NCI-H526 (cell line): ENCODE measurements around the gene PNPLA7.
"Not testable (repeated sequence)": the region's sequence is repeated elsewhere in the genome, so short reads cannot be mapped to it uniquely, and the experiment has no call there.

Source experiments
- DNase-seq, 2 experiments: peaks; one replicate each; lab custom pipeline; 2025; lab: John Stamatoyannopoulos, UW

PNPLA7 gene

DNA sequence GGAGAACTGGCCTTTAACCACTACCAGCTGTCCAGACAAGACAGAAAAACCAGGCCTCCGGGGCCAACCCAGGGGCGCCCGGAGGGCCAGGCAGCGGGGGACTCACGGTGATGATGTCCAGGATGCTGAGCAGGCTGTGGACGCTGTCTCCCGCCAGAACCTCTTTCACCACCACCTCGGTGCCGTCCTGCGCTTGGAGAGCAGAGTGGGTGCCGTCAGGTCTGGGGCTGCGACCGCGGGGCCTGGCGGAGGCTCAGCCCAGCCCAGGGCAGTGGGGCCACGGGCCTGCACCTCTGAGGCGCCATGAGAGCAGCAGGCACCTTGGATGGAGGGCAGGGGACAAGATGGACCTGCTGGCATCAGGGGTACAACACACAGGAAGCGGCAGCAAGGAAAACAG, 9.7 kb downstream of the PNPLA7 start:
- DNase-seq = no peak

GRCh38 chr9:137538058-137538457, 12.1 kb downstream of the PNPLA7 start:
- no peak for DNase-seq

DNA sequence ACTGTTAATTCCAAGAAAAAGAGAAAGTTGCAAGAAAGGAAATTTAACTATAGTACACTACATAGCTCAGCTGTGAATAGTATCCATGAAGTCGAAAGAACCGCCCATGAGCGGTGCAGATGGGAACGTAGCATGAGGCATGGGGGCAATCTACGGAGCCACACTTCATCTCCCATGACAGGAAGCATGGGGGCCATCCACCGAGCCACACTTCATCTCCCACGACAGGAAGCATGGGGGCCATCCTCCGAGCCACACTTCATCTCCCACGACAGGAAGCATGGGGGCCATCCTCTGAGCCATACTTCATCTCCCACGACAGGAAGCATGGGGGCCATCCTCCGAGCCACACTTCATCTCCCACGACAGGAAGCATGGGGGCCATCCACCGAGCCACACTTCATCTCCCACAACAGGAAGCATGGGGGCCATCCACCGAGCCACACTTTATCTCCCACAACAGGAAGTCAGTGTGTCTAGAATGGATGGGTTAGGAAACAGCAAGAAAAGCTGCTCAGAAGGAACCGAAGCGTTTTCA, 13.5 kb downstream of the PNPLA7 start:
- not testable (repeated sequence) for DNase-seq

- DNase-seq = no peak
Measured at GRCh38 chr9:137535120-137535428, 15.1 kb downstream of the PNPLA7 start.

DNA sequence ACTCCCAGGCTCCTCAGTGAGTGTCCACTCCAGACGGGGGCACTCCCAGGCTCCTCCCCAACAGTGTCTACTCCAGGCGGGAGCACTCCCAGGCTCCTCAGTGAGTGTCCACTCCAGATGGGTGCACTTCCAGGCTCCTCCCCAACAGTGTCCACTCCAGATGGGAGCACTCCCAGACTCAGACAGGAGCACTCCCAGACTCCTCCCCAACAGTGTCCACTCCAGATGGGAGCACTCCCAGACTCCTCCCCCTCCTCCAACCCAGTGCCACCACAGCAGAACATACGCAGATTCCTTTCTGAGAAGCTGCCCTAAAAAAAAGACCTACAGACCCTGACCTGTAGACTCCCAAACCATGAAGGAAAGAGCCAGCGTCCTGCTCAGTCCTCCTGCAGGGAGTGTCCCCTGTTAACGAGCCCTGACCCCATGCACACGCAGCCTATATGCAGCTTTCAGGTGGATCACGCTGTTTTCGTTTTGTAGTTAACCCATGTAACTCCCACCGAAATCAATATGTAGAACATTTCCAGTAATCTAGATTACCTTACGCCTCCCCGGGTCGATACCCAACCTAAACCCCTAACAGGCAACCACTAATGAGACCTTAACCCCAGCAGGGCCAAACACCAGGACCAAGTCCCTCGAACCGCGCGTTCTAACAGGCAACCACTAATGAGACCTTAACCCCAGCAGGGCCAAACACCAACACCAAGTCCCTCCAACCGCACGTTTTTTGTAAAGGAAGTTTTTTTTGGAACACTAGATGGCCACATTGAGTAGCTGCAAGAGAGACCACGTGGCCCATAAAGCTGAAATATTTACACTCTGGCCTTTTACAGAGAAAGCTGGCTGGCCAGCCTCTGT, 15.7 kb downstream of the PNPLA7 start:
- peak; percentile 32 to 67 for DNase-seq

- not testable (repeated sequence) for DNase-seq
Measured at GRCh38 chr9:137532891-137533468, 17.2 kb downstream of the PNPLA7 start.

DNA sequence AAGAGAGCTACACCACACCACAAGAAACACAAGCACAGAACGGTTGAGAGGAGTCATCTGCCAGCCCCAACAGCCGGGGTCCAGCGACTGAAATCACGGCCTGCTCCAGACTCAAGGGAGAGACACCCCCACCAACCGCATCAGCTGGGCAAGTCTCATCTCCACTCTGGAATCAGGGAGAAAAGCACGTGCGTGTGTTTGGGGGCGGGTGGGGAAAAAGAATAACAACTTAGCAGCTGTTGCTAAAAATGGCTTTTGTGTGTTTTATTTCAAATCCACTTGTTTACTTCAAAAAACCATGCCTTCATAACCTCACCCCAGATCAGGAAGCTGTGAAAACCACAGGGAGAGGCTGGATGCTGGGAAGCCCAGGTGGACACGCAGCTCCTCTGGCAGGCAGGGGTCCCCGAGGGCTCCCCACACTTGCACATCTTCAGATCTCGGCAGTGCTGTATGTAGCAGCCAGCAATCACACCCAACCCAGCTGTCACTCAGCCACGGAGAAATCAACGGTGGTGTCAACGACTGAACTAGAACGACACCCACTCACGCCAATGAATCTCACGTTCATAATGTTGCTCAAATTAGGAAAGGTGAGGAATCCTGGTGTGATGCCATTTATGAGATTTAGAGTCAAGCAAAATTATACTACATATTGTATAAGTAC, 19.0 kb downstream of the PNPLA7 start:
- DNase-seq = no peak

DNA sequence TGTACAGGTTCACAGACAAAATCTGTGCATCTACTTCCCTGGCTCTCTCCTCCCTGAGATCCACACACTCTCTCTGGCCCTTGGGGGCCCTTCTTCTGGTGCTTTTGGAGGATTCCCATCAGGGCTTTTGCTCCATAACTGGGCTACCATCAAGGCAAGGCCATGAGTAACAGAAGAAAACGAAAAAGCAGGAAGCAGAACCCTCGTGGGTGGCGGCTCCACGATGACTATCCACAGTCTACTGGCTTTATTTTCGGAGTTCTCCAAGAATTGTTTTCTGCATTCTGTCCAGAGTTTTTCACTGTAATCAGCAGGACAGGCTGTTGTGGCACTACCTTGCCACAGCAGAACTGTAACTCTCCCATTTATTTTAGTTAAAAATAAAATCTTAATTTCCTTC, 19.9 kb downstream of the PNPLA7 start:
- no peak for DNase-seq

DNA sequence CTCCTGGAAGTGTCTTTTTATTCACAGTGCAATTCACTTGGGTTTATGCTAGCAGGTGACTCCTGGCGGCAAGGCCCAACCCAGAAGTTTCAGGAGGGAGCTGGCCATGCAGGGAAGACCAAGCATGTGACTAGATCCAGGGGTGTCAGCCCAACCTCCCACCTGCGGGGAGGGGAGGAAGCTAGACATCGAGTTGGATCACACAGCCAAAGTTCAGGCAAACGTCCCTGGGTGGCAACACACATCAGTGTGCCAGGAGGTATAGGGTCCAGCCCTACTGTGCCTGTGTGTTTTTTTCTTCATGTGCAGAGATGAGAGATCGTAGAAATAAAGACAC, 25.3 kb downstream of the PNPLA7 start:
- no peak for DNase-seq

- DNase-seq = no peak
Measured at GRCh38 chr9:137524161-137524980, 25.8 kb downstream of the PNPLA7 start.

GRCh38 chr9:137522746-137523455, 27.3 kb downstream of the PNPLA7 start:
- no peak for DNase-seq

DNA sequence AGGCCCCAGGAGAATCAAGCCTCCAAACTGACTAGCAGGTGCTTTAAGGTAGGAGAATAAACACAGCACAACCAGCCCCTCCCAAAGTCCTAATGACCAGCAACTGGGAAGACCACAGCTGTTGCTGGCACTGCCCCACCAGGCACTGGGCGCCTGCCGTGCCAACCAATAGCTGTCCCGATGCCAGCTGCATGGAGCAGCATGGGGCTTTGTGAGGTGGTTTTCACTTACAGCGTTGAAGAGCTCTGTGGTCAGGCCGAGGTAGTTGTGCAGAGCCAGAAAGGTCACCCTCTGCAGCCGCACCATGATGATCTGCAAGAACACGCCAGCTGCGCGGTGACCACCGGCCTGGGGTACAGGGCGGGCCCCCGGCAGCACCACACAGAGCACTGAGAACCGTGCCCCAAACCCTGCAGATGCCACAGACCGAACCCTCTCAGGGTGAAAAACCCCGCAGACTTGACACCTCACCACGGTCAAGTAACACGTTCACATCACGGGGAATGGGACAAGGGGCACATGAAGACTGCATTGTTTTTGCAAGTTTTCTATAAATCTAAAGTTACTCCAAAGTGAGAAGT, 28.7 kb downstream of the PNPLA7 start:
- no peak for DNase-seq

DNA sequence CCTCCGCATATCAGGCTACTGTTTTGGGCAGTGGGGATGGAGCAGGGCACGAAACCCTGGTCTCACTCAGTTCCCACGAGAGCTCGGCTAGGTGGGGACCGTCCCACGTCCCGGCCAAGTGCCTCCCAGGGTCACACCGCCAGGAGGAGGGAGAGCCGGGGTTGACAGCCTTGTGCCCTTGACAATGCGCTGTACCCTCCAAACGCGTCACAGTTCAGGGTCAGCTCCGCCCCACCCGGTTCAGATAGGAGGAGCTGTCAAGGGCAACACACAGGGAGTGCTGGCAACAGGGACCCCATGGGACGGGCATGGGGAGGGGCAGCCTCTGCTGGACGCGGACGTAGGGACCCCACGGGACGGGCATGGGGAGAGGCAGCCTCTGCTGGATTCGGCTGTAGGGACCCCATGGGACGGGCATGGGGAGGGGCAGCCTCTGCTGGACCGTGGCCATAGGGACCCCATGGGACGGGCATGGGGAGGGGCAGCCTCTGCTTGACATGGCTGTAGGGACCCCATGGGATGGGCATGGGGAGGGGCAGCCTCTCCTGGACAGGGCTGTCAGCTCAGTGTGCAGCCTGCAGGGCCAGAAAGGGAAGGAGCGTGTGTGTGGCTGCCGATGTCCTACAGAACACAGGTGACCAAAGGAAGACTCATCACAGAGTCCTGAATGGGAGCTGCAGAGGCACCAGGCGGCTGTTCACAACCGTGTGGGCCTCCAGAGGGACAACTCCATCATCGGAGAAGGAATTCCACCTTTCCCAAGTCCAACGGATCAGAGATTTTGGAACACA, 29.4 kb downstream of the PNPLA7 start:
- DNase-seq = no peak

DNA sequence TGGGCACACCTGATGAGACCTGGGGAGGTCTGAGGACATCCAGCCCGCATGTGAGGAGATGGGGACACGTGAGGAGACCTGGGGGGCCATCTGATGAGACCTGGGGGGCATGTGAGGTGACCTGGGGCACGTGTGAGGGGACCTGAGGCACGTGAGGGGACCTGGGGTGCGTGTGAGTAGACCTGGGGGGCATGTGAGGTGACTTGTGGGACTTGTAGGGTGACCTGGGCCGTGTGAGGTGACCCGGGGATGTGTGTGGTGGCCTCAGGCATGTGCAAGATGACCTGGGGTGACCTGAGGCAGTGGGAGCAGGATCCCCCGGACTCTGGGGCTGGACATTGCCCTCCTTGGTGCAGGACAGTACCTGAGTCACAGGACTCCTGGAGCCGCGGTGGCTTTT, 30.6 kb downstream of the PNPLA7 start:
- no peak for DNase-seq

GRCh38 chr9:137518661-137519459, 31.3 kb downstream of the PNPLA7 start:
- DNase-seq = not testable (repeated sequence)

- no peak for DNase-seq
Measured at GRCh38 chr9:137516144-137516917, 33.9 kb downstream of the PNPLA7 start.

DNA sequence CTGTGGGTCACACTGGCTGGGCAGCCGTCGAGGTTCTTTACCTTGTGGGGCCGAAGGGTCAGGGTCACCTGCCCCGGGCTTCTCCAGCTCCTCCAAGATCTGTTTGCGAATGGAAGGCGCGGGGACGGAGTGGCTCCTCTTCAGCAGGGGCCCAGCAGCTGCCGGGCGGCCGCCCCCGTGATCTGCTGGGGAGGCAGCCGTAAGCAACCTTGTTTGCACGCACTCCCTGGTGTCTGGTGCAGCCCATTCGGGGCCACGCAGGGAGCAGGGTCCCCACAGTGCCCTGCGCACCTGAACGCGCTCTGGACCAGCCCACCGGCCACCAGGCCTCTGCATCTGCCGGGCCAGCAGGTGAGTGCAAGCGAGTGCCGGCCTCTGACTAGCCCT, 34.9 kb downstream of the PNPLA7 start:
- DNase-seq = no peak

DNA sequence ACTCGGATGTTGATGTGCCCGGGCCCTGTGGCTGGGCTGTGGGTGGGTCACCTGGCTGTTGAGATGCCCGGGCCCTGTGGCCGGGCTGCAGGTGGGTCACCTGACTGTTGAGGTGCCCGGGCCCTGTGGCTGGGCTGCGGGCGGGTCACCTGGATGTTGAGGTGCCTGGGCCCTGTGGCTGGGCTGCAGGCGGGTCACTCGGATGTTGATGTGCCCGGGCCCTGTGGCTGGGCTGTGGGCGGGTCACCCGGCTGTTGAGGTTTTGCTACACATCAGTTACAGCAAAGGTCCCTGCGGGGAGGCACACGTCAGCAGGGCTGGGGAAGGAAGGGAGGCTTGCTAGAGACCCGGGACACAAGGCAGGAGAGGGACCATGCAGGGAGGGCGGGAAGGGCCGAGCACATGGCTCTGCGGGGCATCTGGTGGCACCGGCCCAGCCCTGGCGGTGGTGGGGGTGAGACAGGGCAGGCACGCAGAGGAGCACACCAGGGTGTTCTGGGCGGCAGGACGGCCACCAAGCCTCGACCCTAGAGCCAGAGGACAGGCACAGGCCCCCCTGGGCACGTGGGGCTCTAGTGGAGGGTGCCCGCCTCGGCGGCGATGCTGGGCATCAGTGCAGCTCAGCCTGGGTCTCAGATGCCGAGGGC, 35.4 kb downstream of the PNPLA7 start:
- no peak for DNase-seq
